Left ventricle myocardium superior (tissue), 1 donor: ENCODE results near the gene PDGFD. TPM values are rescaled to one million over a fixed set of nuclear protein-coding genes. Genes with fewer than 3 reads are reported as not detected.
"Not testable (repeated sequence)": the region's sequence is repeated elsewhere in the genome, so short reads cannot be mapped to it uniquely, and the experiment has no call there.

Experiments used
- ATAC-seq: fragments of 200-7000 bp; cut with Tn5 transposase; one replicate; pipeline ENCODE4 v1.9.1; 2020; ENCODE audit warnings: mild to moderate bottlenecking, moderate library complexity
- DNase-seq: peaks from one replicate; pipeline ENCODE4 v3.0.0-alpha.2; 2020
- intact Hi-C: fragments of 100-400 bp; cut with micrococcal nuclease; formaldehyde crosslinking; loops from one replicate; pipeline ENCODE4 v1.11.0; 2022
- total RNA-seq: library from RNA; stranded (reverse); fragmentation: NEBNext Ultra II Directional; extraction: Animal tissue kit (Norgen Biotek cat#: 25700); gene quantifications from one replicate; pipeline ENCODE4 v1.2.1, GENCODE V29; 2021
- donor health status: DM: no; HTN: yes; CAD: no; lungs with severe emphysema.

The PDGFD gene
- total RNA-seq, 1 donor from 2014 or later, result 9.8 TPM

DNA sequence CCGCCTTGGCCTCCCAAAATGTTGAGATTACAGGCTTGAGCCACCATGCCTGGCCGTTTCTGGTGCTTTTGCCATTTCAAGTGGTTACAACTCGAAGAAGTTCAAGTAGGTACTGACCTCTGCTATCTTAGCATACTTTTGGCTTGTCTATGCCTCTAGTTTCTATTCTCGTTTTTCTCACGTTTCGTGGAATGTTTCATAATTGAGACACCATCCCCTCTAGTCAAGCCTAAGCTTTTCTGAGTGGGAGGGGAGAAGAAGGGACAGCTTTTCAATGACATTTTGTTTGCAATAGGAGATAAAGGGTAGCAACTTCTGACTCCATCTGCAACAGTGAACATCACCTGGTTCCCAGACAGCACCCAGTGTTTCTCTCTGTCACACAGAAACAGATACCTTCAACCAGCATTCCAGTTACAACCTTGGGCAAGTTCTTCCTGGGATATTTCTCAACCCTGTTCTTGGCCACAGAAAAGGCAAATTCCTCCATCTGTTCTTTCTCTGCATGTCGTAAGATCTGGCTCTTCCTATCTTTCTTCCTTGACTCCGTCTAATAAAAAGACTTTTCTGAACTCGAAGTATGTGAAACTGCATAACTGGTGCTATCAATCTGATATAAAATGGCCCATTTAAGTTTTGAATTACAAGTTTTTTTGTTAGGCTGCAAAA lies 102.0 kb downstream of the PDGFD start:
- intact Hi-C loops, result no loop called here
- peak; percentile 80 for ATAC-seq
- no peak for DNase-seq

DNA sequence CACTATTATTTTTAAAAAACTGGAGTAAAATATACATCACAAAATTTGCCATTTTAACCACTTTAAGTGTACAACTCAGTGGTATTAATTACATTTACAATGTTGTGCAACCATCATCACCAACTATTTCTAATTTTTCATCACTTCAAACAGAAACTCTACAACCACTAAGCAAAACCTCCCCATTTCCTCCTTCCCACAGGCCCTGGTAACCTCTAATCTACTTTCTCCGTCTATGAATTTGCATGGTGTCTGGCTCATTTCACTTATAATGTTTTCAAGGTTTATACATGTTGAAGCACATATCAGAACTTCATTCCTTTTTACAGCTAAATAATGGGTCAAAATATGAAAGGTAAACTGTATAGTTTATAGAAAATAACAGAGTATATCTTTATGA lies 103.1 kb downstream of the PDGFD start:
- intact Hi-C loops, result no loop called here
- DNase-seq (no peak), ATAC-seq (no peak)

DNA sequence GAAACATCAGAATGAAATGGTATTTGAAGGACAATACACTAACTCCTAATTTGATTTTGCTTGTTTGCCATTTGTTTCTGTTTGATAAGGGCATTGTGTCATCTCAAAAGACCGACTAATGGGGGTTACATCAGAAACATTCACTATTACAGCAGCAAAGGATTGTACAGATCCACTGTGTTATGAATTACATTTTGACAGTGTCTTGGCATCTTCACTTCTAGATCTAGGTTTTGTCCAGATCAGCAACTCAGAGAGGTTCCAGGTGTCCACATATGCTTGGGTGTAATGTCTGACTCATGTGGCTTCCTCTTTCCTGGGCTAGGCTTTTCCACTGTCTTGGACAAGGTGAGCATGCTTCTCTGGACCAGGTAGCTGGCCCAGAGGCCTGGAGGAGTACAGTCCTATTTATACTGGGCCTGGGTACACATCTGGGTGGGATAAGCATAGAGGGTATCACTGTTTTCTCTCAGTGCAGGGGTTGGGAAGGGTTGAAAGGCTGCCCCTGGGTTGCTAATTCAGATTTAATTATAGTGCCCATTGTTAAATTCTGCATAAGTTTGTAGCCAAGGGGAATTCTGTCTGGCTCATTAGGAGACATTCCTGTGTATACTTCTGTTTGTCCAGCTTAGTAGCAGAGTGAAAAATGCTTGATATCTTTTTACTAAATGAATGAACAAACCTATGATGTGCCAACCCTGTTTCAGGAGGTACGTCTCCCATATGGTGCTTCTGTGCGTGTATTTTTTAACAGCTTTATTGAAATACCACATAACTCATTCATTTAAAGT lies 103.7 kb downstream of the PDGFD start:
- intact Hi-C loops, result no loop called here
- no peak for DNase-seq
- no peak for ATAC-seq

DNA sequence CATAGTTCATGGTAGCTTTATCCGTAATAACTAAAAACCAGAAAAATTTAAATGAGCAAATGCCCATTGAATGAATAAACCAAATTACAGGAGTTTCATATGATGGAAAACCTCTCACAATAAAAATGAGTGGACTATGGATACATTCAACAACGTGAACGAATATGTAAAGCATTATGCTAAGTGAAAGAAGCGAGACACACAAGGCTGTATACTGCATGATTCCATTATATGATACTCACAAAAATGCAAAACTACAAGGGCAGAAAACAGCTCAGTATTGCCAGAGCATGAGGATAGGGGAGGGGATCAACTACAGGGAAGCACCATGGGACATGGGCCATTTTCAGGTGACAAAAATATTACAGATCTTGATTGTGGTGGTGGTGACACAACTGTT lies 105.3 kb downstream of the PDGFD start:
- ATAC-seq, result no peak
- intact Hi-C loops, result no loop called here
- DNase-seq, result no peak

DNA sequence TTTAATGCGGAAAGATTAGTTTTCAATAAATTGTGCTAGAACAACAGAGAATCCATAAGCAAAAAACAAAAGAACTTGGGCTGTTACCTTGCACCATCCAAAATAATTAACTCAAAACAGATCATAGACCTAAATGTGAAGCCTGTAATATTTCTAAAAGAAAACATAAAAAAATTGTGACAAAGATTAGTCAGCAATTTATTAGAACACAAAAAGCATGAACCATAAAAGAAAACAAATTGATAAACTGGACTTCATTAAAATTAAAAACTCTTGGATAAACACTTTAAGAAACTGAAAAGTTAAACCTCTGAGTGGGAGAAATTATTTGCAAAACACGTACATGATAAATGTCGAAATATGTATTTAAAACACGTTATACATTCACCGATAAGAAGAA lies 106.0 kb downstream of the PDGFD start:
- no peak for ATAC-seq
- no peak for DNase-seq
- intact Hi-C loops, result no loop called here

DNA sequence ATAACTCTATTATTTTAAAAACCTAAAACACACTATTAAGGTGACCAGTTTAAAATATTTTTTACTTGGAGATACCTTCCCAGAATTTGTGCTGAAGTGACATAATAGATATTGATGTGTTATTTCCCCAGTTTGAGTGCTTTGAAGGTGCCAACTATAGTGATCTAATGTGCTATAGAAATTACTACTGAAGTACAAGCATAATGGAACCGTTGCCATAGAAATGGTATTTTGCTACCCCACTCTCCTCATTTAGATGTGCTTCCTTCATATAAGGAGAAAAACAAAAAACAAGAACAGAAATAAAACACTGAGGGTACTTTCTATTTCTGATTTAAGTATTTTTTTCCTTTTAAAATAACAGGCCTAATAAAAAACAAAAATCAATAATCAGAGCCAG lies 108.4 kb downstream of the PDGFD start:
- intact Hi-C loops, result no loop called here
- ATAC-seq (no peak), DNase-seq (no peak)

DNA sequence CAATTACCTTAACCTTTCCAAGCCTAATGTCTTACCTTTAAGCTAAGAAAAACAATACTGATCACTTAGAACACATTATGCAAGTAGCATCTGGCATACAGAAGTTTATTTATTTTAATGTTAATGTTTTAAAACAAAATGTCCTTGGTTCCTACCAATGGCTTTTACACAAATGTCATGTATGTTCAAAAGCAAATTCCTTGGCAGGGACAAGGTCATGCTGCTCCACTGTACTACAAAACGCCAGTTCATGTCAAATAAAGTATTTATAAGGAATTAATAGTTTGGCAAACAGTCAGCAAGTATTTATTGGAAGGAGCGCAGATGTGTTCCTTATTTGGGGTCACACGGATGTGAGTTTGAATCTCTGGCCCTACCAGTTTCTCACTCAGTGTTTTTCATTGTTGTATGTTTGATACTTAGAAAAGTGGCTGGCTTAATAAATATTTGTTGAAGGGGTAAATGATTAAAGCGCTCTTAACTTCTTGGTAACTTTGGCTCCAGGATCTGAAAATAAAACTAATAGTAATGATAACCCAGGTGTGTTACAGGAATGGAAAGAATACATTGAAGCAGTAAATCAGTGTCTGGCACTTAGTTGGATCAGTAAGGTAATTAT lies 108.9 kb downstream of the PDGFD start:
- intact Hi-C loops, result no loop called here
- ATAC-seq, result no peak
- DNase-seq, result no peak

DNA sequence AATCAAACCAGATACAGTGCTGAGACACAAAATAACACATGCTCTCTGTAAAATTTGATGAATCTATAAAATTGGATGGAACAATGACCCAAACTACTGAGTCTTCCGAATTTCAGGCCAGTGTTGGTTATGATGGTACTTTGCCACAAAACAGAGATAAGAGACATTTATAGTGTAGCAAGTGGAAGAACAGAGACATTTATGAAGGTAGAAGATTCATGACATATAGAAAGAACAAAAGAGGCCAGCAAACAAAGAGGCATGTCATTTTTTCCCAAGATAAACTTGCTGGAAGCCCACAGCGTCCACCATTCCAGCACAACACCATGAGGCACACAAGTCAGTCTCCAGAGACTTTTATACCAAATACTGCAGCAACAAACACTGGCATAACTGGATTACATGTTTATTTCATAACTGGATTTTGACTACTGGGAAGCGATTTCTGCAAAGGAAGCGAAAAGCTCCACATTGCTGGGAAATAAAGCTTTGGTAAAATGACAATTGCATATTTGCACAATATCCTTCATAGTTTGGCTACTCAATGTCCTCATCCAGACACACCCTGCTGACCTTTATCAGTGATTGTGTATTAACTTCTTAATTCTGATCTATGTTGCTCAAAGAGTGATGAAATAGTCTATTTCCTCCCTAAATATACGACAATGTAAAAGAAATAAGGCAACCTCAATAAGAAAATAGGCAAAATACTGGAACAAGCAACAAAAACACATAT lies 110.0 kb downstream of the PDGFD start:
- ATAC-seq (no peak), DNase-seq (no peak)
- intact Hi-C loops, result no loop called here

DNA sequence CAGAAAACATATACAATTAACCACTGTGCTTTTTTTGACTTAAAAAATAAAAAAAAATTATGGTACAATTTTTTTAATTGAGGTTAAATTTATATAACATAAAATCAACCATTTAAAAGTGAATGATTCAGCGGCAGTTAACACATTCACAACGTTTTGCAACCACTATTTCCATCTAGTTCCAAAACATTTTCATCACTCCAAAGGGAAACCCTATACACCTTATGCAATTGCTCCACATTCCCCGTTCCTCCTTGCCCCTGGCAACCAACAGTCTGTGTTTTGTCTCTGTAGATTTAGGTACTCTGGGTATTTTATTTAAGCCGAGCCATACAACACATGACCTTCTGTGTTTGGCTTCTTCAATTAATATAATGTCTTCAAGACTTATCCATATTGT lies 112.2 kb downstream of the PDGFD start:
- ATAC-seq (no peak), DNase-seq (no peak)
- intact Hi-C loops, result no loop called here

DNA sequence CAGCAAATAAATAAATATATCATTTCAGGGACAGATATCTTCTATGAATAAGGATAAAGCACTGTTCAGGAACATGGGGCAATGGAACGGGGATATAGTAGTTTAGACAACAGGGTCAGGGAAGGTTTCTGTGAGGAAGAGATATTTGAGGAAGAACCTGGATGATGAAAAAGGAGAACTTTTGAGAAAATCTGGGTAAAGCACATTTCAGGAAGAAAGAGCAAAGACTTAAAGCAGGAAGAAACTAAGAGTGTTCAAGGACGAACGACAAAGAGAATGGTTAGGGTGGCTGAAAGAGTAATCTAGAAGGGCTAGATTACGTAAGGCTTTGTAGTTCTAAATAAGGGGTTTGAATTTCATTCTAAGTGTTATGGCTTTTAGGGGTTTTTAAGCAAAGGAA lies 114.8 kb downstream of the PDGFD start:
- no peak for ATAC-seq

DNA sequence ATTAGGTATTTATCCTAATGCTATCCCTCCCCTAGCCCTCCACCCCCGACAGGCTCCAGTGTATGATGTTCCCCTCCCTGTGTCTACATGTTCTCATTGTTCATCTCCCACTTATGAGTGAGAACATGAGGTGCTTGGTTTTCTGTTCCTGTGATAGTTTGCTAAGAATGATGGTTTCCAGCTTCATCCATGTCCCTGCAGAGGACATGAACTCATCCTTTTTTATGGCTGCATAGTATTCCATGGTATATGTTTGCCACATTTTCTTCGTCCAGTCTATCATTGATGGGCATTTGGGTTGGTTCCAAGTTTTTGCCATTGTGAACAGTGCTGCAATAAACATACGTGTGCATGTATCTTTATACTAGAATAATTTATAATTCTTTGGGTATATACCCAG lies 117.1 kb downstream of the PDGFD start:
- DNase-seq, intact Hi-C loops, ATAC-seq: not testable (repeated sequence)

More for the DNA sequence above, 114.8 kb downstream of the PDGFD start:
- no peak for DNase-seq
- intact Hi-C loops, result no loop called here

DNA sequence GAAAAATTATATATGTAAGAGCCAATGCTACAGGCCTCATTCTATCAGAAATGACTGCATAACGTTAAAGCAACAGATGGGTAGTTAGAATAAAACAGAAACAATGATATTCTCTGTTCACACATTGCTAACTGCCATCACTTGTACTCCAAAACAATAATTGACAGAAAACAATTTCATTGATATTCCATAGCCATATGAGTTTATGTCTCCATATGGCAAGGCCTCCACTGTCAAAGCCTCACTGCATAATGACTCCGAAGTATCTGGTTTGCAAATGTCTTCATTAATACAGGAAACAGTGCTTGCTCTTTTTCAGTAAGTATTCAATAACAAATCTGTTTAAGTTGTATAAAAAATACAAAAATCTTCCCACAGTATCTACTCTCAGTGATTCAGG lies 117.6 kb downstream of the PDGFD start:
- intact Hi-C loops, result no loop called here
- ATAC-seq, result no peak
- no peak for DNase-seq

DNA sequence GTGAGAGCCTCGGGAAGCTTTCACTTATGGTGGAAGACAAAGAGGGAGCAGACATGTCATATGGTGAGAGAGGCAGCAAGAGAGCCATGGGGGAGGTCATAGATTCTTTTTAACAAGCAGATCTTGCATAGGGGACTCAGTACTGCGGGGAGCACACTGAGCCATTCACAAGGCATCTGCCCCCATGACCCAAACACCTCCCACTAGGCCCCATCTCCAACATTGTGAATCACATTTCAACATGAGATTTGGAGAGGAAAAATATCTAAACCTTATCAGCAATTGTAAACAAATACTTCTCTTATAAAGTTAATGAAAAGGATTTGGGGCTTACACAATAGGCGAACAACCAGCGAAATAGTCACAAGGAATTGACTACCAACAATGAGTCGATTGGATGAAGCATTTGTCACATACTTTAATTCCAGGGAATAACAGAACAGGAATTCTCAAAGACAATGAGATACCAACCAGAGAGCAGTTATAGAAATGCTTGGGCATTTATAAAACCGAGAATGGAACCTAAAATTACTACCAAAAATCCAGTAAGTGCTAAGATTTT lies 120.2 kb downstream of the PDGFD start:
- no peak for DNase-seq
- ATAC-seq, result no peak
- intact Hi-C loops, result no loop called here

DNA sequence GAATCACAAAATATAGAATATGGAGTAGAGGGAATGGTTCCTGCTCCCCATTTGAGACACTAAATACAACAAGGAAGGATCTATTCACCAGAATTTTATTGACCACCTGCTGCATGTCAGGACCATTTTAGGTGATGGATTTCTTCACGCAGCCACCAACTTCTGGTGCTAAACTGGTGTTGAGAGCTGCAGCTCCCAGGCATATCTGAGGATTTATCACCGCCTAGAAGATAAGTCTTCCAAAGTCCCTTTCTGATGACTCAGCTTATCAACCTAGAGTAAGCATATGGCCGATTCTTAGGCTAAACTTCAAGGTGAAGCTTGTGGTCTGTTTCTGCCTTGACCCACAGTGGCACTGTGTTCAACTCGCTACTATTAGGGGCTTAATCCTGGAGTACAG lies 120.8 kb downstream of the PDGFD start:
- intact Hi-C loops, result no loop called here
- no peak for ATAC-seq
- DNase-seq, result no peak

DNA sequence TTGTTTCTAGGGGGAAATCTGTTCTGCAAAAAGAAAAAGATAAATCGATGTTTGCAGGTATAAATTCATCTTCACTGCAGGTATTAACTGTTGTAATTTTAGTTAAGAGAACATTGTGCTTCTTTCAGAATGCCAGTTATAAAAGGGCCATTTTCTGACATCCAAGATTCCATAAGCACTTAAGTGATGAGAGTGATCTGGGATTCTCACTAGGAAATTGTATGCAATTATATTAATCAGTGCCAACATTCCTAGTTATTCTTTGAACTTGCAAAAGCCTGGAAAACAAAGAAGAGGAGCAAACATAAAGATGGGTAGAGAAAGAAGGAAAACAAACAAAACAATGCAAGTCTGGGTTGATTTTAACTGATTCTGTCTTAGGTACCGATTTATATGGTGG lies 122.2 kb downstream of the PDGFD start:
- DNase-seq, result no peak
- intact Hi-C loops, result no loop called here
- ATAC-seq, result no peak

DNA sequence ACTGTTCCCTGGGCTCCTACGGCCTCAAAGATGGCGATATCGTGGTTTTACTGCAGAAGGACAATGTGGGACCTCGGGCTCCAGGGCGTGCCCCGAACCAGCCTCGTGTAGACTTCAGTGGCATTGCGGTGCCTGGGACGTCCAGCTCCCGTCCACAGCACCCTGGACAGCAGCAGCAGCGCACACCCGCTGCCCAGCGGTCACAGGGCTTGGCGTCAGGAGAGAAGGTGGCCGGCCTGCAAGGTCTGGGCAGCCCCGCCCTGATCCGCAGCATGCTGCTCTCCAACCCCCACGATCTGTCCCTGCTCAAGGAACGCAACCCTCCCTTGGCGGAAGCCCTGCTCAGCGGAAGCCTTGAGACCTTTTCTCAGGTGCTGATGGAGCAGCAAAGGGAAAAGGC lies 127.0 kb downstream of the PDGFD start:
- intact Hi-C loops, result no loop called here
- ATAC-seq, result no peak
- no peak for DNase-seq

DNA sequence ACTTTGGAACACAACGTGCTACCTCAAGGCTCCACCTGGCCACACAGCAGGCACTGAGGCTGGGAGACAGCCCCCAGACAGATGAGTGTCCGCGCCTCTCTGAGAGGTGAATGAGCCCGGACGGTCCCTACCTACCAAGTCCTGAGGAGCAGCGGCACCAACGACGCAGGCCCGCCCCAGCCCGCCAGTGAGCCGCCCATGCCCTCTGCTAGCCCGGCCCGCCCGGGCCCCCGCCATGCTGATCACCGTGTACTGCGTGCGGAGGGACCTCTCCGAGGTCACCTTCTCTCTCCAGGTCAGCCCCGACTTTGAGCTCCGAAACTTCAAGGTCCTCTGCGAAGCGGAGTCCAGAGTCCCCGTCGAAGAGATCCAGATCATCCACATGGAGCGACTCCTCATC lies 127.4 kb downstream of the PDGFD start, which contains the start of gene DDI1:
DDI1 (plus strand) TSS at position 53 of the 400 bp plus-strand sequence; CDS start at position 236, 183 bp downstream.
- ATAC-seq (no peak), DNase-seq (no peak)
- intact Hi-C loops, result no loop called here

DNA sequence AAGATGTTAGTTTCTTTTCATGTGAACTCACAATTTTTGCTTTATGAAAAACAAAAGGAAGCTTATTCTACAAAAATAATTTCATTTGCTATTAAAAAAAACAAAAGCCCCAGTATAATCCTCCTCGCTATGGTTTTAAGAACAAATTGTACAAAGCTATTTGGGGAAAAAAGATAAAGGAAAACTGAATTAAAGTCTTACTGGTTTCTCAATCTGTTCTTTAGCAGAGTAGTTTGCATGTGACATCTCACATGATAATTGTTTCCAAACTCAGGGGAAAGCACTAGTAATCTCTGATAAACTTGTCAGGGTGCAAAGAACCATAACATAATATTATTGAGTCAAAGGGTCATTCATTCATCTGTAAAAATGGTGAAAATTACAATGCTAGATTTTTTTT lies 130.4 kb downstream of the PDGFD start:
- ATAC-seq (peak; percentile 78), DNase-seq (no peak)
- intact Hi-C loops, result no loop called here

DNA sequence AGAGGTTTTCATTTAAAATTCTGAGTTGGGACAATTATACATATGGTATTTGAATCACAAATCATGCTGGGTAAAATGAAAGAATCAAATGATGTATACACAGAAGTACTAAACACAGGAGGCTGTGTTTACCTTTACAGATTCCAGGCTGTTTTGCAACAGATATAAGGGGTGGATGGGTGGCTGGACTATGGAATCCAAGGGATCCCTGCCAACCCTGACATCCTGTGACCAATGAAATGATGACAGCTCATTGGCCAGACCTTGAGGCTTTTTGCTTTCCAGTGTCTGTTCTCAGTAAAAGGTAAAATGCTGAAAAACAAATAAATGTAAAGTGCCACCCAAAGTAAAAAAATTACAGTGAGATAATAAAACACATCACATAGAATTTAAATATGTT lies 130.8 kb downstream of the PDGFD start:
- intact Hi-C loops, result no loop called here
- no peak for DNase-seq
- peak; percentile 81 for ATAC-seq
